ENCODE results near the gene TSPAN4.

Gene TSPAN4, protein sequence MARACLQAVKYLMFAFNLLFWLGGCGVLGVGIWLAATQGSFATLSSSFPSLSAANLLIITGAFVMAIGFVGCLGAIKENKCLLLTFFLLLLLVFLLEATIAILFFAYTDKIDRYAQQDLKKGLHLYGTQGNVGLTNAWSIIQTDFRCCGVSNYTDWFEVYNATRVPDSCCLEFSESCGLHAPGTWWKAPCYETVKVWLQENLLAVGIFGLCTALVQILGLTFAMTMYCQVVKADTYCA

GRCh38 chr11:842370-843002, at the start of gene TSPAN4, which contains the start of gene POLR2L:
Gene TSPAN4 (plus strand): TSS chr11:842852. CDS start chr11:850305, 7,453 bp downstream.
Gene POLR2L (minus strand): TSS chr11:842529. CDS start chr11:842508, 21 bp downstream.
- DNase-seq (ENCODE audit: low spot score), result peak; percentile 86

DNA sequence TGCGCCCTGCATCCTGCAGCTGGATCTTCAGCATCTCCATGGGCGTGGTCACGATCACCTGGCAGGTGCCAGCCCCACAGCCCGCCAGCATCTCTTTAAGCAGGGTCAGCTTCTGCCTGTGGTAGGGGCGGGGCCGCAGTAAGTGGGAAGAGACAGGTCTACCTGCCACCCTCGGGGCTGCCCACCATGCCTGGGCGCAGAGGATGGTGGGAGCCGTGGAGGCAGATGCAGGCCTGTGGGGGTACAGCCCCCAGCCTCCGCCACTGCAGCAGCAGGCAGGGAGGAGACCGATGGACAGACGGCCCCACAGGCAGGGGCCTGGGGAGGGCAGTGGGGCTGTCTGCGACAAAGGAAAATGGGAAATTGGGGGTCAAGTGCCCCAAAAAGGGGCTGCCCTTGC, 49.8 kb upstream of the TSPAN4 start:
- DNase-seq (ENCODE audit: low spot score), result no peak

DNA sequence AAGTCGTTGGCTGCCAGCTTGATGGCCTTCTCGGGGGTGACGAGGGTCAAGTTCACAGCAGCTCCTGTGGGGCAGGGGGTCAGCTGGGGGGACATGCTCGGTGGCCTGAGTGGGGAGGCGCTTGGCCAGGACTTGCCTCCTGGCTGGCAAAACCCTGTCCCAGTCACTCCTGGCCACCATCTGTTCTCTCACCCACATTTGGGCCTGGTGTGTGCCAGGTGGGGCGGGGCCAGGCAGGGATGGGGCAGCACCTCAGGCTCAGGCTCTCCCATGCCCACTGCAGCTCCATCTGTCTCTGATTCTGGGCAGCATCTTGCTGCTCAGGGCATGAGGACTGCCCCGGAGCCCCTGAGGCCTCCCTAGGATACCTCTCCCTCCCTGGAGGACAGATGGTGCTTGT, 49.1 kb upstream of the TSPAN4 start:
- no peak for DNase-seq (ENCODE audit: low spot score)

- no peak for DNase-seq (ENCODE audit: low spot score)
Measured at GRCh38 chr11:794013-794765, 48.5 kb upstream of the TSPAN4 start.

DNA sequence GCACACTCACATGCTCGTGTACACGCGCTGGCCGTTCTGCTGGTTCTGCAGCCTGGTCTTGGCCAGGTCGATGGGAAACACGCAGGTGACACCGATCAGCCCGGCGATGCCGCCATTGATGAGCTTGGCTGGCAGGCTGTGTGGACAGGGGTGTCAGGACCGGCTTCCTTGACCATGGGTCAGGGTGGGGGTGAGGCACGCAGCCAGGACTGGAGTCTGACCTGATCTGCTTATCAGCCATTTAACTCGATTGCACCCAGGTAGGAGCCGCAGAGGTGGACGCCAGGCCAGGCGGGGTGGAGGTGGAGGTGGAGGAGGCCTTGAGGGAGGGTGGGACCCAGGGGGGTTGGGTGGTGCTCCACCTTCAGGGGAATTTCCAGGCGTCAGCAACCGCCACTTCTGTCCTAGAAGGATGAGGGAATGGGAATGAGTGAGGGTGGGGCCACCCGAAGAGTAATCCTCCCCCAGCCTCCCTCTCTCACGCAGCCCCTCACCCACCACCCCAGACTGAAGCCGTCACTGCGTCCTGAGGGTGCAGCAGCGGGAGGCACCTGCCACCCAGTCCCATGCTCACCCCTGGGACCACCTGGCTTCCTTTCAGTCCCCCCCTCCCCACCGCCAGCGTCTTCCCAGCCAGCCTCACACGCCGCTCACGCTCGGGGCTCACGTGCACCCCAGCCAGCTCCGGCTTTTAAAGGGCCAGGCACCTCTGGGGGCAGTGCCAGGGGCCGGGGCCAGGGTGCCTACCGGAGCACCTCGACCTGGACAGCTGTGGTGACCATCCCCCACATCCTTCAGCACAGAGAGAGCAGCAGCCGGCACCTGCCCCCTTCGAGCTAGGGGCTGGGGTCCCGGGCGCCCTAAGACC, 47.7 kb upstream of the TSPAN4 start:
- no peak for DNase-seq (ENCODE audit: low spot score)

GRCh38 chr11:795634-796564, 46.8 kb upstream of the TSPAN4 start:
- peak; percentile 87 for DNase-seq (ENCODE audit: low spot score)

DNA sequence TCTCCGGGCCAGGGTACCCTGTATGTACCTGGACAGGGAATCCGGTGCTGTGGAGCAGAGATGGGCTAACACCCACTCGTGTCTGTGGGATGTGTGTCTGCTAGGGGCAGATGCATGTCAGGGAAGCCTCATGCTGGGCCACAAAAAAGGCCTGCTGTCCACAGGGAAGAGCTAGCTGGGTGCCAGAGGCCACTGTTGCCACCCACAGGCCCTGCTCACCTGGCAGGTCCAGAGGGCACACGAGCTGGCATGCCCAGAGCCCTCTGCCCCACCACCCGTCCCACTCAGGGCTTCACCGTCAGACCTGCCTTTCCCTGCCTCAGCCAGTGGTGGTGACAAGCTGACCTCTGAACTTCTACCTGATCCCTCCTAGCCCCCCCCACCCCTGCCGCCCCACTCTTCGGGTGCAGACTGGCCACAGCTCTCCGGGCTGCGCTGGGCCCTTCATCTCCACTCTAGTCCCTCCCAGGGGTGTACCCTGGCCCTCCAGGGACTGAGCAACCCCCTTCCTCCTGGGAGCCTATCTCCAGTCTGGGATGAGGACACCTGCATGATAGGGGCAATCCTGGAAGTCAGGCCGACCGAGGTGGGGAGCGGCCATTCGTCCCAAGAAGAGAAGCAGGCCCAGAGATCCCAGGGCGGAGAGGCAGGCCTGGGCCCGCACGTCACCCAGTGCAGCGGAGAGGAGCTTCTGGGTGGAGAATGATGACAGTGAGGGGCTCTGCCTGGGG, 45.9 kb upstream of the TSPAN4 start:
- DNase-seq (ENCODE audit: low spot score), result no peak

DNA sequence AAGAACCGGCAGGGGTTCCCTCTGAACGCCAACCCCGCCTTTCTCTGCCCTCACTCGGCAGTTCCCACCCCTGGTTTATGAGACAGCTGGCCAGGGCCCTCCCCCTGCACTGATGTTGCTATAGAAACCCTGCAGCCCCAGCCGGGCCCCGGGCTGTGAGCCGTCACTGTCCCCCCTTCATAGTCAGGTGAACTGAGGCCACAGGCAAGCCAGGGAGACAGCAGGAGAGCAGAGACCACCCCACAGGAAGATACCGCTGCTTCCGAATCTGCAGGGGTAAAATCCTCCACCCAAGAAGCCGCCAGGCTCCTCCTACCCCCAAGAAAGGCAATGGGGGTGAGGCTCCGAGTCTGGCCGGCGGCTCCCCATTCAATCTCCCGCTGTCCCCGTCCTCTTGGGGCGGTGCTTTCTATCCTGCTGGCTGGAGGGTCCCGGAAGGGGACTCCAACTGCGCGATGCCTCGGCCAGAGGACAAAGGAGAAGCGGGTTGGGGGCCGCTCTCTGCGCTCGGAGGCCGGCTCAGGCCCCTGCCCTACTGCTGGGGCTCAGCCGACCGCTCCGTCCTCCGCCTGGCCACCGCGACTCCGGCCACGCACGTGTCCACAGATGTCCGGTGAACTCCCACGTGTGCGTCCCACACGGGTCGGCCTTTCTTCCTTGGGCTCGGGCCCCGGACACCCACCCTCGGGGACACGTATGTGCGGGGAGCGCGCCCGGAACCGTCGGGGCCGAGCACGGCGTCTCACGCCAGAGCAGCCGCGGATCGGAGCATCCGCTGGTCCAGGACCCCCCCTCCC, 45.2 kb upstream of the TSPAN4 start:
- peak; percentile 75 for DNase-seq (ENCODE audit: low spot score)

- DNase-seq (ENCODE audit: low spot score), result peak; percentile 83
Measured at GRCh38 chr11:798093-798713, 44.4 kb upstream of the TSPAN4 start, which contains the start of gene SLC25A22. Gene SLC25A22 (minus strand): TSS chr11:798281. CDS start chr11:795006, 3,275 bp downstream.

GRCh38 chr11:799641-800316, 42.9 kb upstream of the TSPAN4 start:
- DNase-seq (ENCODE audit: low spot score), result no peak

GRCh38 chr11:800473-800872, 42.2 kb upstream of the TSPAN4 start:
- no peak for DNase-seq (ENCODE audit: low spot score)

GRCh38 chr11:801097-801780, 41.4 kb upstream of the TSPAN4 start:
- DNase-seq (ENCODE audit: low spot score), result no peak

DNA sequence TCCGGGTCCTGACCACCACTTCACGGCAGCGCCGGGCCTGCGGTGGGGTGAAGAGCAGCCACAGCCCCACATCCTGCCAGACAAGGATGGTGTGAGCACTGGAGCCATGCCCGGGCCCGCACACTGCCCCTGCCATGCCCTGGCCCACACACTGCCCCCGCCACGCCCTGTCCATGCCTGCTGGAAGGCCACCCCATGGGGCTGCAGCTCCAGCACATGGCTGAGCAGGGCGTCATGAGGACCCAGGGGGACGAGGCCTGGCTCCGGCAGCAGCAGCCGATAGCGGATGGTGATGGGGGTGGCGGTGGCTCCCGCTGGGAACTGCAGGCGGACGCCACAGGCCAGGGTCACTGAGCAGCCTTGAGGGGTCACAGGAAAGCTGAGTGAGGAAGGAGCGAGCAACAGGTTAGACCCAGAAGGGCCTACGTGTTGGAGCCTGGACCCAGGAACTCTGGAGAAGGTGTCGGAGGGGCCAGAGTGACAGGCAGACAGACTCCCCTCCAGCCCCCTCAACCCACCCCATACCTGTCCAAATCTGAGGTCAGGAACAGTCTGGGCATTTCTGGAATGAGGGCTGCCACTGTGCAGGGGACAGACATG, 40.5 kb upstream of the TSPAN4 start:
- no peak for DNase-seq (ENCODE audit: low spot score)

GRCh38 chr11:802693-803466, 39.8 kb upstream of the TSPAN4 start:
- DNase-seq (ENCODE audit: low spot score), result no peak

DNA sequence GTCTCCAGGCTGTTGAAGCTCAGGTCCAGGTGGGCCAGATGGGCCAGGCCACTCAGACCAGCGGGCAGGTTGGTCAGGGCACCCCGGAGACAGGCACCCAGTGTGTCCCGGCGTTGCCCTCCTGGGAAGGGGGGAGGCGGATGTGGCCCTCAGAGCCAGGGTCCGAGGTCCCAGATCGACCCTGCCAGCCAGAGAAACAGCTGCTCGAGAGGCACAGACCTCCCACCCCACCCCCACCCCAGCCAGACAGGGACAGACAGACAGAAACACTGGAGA, 39.2 kb upstream of the TSPAN4 start:
- no peak for DNase-seq (ENCODE audit: low spot score)

- no peak for DNase-seq (ENCODE audit: low spot score)
Measured at GRCh38 chr11:803770-804598, 38.7 kb upstream of the TSPAN4 start.
